H1 (cell line): Measurements from ENCODE around the gene PRIMA1. TPM values are rescaled to one million over a fixed set of nuclear protein-coding genes. Genes with fewer than 3 reads are reported as not detected.

Experiments
- YY1 ChIP-seq: IDR thresholded peaks from 2 replicates; pipeline ENCODE4 v1.6.1; 2011; ENCODE audit warnings: low read depth, mild to moderate bottlenecking, low read length
- polyA plus RNA-seq, 7 experiments: library from polyadenylated mRNA; depleted of rRNA in 3 of 7; stranded (reverse) in 5 of 7; unstranded in 2 of 7; fragments of >200 nt in 5 of 7; fragments of 200-250 nt in 2 of 7; gene quantifications; 1 replicate in 5 of 7; 2 replicates in 1 of 7; 4 replicates in 1 of 7; pipeline versions ENCODE4 v1.2.1 to v1.2.3, GENCODE V29; 2011 to 2013; ENCODE audit warnings: missing spikeins in 2 of 7, mixed read lengths in 2 of 7
- total RNA-seq: library from RNA; stranded (reverse); fragmentation: NEBNext Ultra II Directional; extraction: Animal tissue kit (Norgen Biotek cat#: 25700); gene quantifications from 2 replicates; pipeline ENCODE4 v1.2.1, GENCODE V29; 2021

PRIMA1 gene
- total and polyA plus RNA-seq, 2 of the 8 experiments (the other 6 are each of a cell fraction or from before 2014, with no cell fraction given) = 2.8 to 4.5 TPM

- TF ChIP-seq YY1 = no peak
Measured at GRCh38 chr14:93824076-93824475, 35.8 kb upstream of the PRIMA1 start (continued).
